Measurements from ENCODE around the gene ARID1B.

The ARID1B gene

DNA sequence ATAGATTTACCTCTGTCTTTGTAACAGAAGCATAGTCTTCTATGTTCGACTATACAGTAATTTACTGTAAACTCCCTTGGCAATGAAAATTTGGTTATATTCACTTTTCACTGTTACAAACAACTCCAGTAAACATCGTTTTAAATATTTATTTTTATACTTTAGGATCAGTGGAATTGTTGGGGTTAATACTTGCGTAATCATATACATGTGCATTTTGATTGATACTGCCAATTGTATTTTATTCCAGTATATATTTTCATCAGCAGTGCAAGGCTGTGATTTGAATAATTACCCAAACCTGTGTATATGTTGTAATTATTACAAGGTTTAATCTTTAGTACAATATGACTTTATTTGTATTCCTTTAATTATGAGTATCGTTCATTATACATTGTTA is 255.7 kb downstream of the ARID1B start:
- no peaks in the 10 kb centered on the region for H3K9me3 ChIP-seq
- TF ChIP-seq, protein P1, sequence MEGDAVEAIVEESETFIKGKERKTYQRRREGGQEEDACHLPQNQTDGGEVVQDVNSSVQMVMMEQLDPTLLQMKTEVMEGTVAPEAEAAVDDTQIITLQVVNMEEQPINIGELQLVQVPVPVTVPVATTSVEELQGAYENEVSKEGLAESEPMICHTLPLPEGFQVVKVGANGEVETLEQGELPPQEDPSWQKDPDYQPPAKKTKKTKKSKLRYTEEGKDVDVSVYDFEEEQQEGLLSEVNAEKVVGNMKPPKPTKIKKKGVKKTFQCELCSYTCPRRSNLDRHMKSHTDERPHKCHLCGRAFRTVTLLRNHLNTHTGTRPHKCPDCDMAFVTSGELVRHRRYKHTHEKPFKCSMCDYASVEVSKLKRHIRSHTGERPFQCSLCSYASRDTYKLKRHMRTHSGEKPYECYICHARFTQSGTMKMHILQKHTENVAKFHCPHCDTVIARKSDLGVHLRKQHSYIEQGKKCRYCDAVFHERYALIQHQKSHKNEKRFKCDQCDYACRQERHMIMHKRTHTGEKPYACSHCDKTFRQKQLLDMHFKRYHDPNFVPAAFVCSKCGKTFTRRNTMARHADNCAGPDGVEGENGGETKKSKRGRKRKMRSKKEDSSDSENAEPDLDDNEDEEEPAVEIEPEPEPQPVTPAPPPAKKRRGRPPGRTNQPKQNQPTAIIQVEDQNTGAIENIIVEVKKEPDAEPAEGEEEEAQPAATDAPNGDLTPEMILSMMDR (IDR thresholded peaks at IDR 0.05), result no peak
- peak overlapping the region; percentile 51 for H3K27ac ChIP-seq
- no peaks in the 10 kb centered on the region for H3K27me3 ChIP-seq
- no peaks in the 10 kb centered on the region for H3K36me3 ChIP-seq
- peak overlapping the region; percentile 40 to 51 for H3K4me3 ChIP-seq (ENCODE audit: low read depth in 1 of 2, low read length in 1 of 2)
- peaks cover 13 to 34% of the 10 kb centered on the region in 2 experiments for H3K4me1 ChIP-seq (ENCODE audit: control insufficient read depth in 1 of 2, insufficient read depth in 1 of 2, low read depth in 1 of 2, low read length in 1 of 2)

DNA sequence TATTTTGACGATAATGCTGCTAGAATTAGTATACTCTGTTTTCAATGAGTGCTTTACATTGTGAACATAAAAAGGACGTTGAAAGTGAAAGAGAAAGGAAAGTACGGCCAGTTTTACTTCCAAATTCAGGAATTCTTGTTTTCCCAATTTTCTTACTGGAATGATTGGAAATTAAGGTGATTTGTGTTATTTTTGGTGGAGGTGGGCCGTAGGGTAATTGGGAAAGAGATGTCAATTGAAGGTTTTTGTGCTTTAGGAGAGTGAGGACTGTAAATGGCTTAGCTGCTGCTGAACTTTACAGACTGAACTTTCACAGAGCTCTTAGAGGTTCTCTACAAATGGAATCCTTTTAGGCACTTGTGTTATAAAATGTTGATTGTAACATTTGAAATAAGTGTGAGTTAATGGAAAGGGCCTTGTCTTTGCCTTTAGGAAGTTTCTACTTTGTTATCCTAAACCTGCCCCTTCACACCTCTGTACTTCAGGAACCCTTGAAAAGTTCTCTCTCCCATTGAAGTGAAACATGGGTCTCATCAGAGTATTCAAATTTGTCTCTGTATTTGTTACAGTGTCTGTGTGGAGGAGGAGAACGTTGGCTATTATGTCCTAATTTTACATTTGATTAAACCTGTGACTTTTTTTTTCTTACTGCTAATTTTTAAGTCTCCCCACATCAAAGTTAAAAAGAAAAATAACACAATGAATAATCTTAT is 256.4 kb downstream of the ARID1B start:
- TF ChIP-seq, protein P1 (IDR thresholded peaks at IDR 0.05), result no peak
- Histone ChIP-seq H3K4me1 (ENCODE audit: control insufficient read depth in 1 of 2, insufficient read depth in 1 of 2, low read depth in 1 of 2, low read length in 1 of 2) (peaks cover 13 to 34% of the 10 kb centered on the region in 2 experiments), H3K4me3 (ENCODE audit: low read depth in 1 of 2, low read length in 1 of 2) (peak overlapping the region; percentile 40 to 51), H3K27me3 (no peaks in the 10 kb centered on the region), H3K27ac (peak overlapping the region; percentile 51), H3K9me3 (no peaks in the 10 kb centered on the region), H3K36me3 (no peaks in the 10 kb centered on the region)

DNA sequence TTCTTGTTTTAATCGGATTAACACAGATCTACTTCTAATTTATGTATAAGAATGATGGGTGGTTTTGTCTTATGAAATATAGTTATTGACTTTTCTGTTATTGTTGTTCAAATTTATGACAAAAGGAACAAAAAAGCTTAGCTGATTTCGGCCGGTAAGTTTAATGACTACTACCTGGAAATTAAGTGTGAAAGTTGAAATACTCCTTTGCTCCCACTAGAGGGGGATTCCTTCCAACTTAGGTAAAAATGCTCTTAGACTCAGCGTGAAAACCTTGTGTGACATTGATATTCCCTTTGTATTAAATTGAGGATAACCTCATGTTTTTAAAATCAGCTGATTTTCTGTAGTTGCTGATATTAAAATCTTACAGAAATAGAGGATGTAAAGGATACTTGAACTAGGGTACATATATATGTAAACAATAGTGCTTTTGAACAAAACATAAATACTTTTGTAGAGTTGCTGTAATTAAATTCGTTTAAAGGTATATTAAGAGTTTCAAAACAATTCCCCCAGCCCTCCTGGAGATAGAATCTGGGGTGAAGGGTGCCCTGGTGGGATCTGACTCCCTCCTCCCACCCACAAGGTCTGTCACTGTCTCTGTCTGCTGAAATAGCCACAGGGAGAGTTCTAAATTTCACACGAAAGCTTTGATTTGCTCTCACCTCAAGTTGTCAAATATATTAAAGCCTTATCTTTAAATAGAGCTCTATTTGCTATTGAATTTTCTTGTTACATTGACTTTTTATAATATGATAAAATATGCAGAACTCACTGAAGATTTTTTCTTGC is 257.5 kb downstream of the ARID1B start:
- Histone ChIP-seq H3K4me3 (ENCODE audit: low read depth in 1 of 2, low read length in 1 of 2) (no peak overlapping the region), H3K4me1 (ENCODE audit: control insufficient read depth in 1 of 2, insufficient read depth in 1 of 2, low read depth in 1 of 2, low read length in 1 of 2) (peaks cover 13 to 34% of the 10 kb centered on the region in 2 experiments), H3K27ac (no peak overlapping the region), H3K27me3 (no peaks in the 10 kb centered on the region), H3K36me3 (no peaks in the 10 kb centered on the region), H3K9me3 (no peaks in the 10 kb centered on the region)
- TF ChIP-seq, protein P1 (IDR thresholded peaks at IDR 0.05), result peak; percentile 34

DNA sequence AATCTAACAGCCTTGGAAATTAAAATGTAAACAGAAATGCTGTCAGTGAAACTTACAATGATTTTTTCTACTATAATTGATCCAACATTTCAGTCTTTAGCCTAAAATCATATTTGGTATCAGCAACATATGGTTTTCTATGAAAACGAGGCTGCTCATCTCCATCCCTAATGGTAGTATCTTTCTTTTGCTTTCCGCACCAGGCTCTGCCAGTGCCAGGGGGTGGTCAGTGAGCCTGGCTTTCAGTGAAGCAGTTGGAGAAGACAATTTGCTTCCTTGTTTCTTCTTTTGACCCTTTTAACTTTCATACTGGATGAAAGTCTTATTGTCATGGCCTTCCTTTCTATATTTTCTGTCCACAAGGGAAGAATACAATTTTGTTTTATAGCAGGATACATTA is 258.4 kb downstream of the ARID1B start:
- H3K4me1 ChIP-seq (ENCODE audit: control insufficient read depth in 1 of 2, insufficient read depth in 1 of 2, low read depth in 1 of 2, low read length in 1 of 2), result peaks cover 13 to 34% of the 10 kb centered on the region in 2 experiments
- TF ChIP-seq, protein P1 (IDR thresholded peaks at IDR 0.05), result no peak
- H3K27me3 ChIP-seq, result no peaks in the 10 kb centered on the region
- H3K36me3 ChIP-seq, result no peaks in the 10 kb centered on the region
- no peak overlapping the region for H3K27ac ChIP-seq
- H3K9me3 ChIP-seq, result no peaks in the 10 kb centered on the region
- no peak overlapping the region for H3K4me3 ChIP-seq (ENCODE audit: low read depth in 1 of 2, low read length in 1 of 2)

DNA sequence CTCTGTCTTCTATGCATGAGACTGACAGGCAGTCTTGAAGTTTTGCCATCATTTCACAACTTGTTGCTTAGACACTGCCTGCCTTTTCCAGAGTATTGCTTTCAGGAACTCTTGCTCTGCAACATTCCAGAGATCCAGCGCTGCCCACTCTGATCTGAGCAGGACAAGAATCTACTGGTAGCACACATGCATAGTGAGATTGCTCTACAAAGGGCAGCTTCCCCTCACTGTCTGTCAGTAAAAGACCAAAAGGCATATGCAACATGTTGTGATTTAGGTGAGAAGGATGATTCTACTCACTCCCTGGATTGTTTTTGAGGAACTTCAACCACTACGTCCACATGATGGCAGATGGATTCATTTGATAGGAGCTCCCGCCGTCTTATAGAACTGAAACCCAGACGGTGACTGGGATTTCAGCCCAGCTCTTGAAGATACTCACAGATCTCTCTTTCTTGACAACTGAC is 259.1 kb downstream of the ARID1B start:
- Histone ChIP-seq H3K9me3 (no peaks in the 10 kb centered on the region), H3K36me3 (no peaks in the 10 kb centered on the region), H3K27ac (no peak overlapping the region), H3K4me3 (ENCODE audit: low read depth in 1 of 2, low read length in 1 of 2) (no peak overlapping the region), H3K4me1 (ENCODE audit: control insufficient read depth in 1 of 2, insufficient read depth in 1 of 2, low read depth in 1 of 2, low read length in 1 of 2) (peaks cover 13 to 35% of the 10 kb centered on the region in 2 experiments), H3K27me3 (no peaks in the 10 kb centered on the region)
- TF ChIP-seq, protein P1 (IDR thresholded peaks at IDR 0.05), result no peak

Data from neutrophil (primary cell).